ENCODE measurements around the gene LAPTM4A. TPM values are rescaled to one million over a fixed set of nuclear protein-coding genes. Genes with fewer than 3 reads are reported as not detected.

Gene LAPTM4A
- total RNA-seq, 1 experiment from 2014 or later = 62.7 TPM

GRCh38 chr2:20012282-20013125, 38.9 kb downstream of the LAPTM4A start, which contains the start of gene MATN3:
MATN3 (minus strand) TSS chr2:20012668; CDS start chr2:20012631, 37 bp downstream.
- peak; percentile 72 for ATAC-seq
- POLR2A ChIA-PET (ENCODE audit: unreplicated experiment) = no interaction called here
- peak within 1 kb of the TSS; percentile 53 for H3K9ac ChIP-seq (ENCODE audit: low read length)
- H3K9me3 ChIP-seq (ENCODE audit: low read length) = no peaks in the 10 kb centered on the region
- intact Hi-C loops (cut with micrococcal nuclease) = no loop called here
- CTCF ChIA-PET = no interaction called here
- TF ChIP-seq EZH2phosphoT487 (IDR thresholded peaks at IDR 0.05; ENCODE audit: borderline replicate concordance, low read length) = no peak
- no peak for TF ChIP-seq EZH2 (IDR thresholded peaks at IDR 0.05; ENCODE audit: low read length, unreplicated experiment)
- TF ChIP-seq, protein P1, sequence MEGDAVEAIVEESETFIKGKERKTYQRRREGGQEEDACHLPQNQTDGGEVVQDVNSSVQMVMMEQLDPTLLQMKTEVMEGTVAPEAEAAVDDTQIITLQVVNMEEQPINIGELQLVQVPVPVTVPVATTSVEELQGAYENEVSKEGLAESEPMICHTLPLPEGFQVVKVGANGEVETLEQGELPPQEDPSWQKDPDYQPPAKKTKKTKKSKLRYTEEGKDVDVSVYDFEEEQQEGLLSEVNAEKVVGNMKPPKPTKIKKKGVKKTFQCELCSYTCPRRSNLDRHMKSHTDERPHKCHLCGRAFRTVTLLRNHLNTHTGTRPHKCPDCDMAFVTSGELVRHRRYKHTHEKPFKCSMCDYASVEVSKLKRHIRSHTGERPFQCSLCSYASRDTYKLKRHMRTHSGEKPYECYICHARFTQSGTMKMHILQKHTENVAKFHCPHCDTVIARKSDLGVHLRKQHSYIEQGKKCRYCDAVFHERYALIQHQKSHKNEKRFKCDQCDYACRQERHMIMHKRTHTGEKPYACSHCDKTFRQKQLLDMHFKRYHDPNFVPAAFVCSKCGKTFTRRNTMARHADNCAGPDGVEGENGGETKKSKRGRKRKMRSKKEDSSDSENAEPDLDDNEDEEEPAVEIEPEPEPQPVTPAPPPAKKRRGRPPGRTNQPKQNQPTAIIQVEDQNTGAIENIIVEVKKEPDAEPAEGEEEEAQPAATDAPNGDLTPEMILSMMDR (conservative IDR thresholded peaks at IDR 0.05; ENCODE audit: low read depth, low read length) = no peak
- no peaks in the 10 kb centered on the region for H4K20me1 ChIP-seq (ENCODE audit: low read length)
- peaks cover 18% of the 10 kb centered on the region for H3K4me1 ChIP-seq (ENCODE audit: insufficient read depth, low read length)
- peak within 1 kb of the TSS; percentile 98 for H2AFZ ChIP-seq (ENCODE audit: low read length)
- no peaks in the 10 kb centered on the region for H3K79me2 ChIP-seq (ENCODE audit: low read length)
- peak within 1 kb of the TSS; percentile 93 for H3K4me2 ChIP-seq (ENCODE audit: low read length)
- BruUV-seq (replicated peaks) = no TSS peak
- no peaks in the 10 kb centered on the region for H3K36me3 ChIP-seq (ENCODE audit: low read depth, low read length)
- peak within 1 kb of the TSS; percentile 69 for H3K4me3 ChIP-seq (ENCODE audit: low read length)
- H3K27me3 ChIP-seq (ENCODE audit: low read length) = no peaks in the 10 kb centered on the region
- no peaks in the 10 kb centered on the region for H3F3A ChIP-seq (ENCODE audit: low read length, unreplicated experiment)
- no peak within 1 kb of the TSS for H3K27ac ChIP-seq (ENCODE audit: low read length)
- no peaks in the 10 kb centered on the region for H3K9me2 ChIP-seq (replicated peaks; ENCODE audit: low read length)
- DNase-seq = peak; percentile 59

DNA sequence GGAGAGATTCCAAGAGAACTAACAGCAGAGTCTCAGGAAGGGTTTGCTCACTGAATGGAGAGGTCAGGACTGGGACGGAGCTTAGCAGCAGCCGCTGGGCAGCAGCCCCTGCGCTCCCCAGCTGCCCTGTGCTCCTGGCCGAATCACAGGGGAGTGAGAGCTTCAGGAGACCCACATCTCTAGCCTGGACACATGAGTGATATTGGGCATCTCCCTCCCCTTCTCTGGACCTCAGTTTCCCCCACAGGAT, 39.5 kb downstream of the LAPTM4A start:
- no TSS peak for BruUV-seq (replicated peaks)
- Histone ChIP-seq H3K9ac (ENCODE audit: low read length) (no peak overlapping the region; the same call in 1 of the 2 replicates), H4K20me1 (ENCODE audit: low read length) (no peaks in the 10 kb centered on the region), H3K9me2 (replicated peaks; ENCODE audit: low read length) (no peaks in the 10 kb centered on the region), H3K9me3 (ENCODE audit: low read length) (no peaks in the 10 kb centered on the region), H3F3A (ENCODE audit: low read length, unreplicated experiment) (no peaks in the 10 kb centered on the region), H3K4me1 (ENCODE audit: insufficient read depth, low read length) (peaks cover 18% of the 10 kb centered on the region), H2AFZ (ENCODE audit: low read length) (peak overlapping the region; percentile 98), H3K27me3 (ENCODE audit: low read length) (no peaks in the 10 kb centered on the region), H3K4me3 (ENCODE audit: low read length) (peak overlapping the region; percentile 69), H3K36me3 (ENCODE audit: low read depth, low read length) (no peaks in the 10 kb centered on the region), H3K79me2 (ENCODE audit: low read length) (no peaks in the 10 kb centered on the region), H3K4me2 (ENCODE audit: low read length) (peak overlapping the region; percentile 93), H3K27ac (ENCODE audit: low read length) (no peak overlapping the region)
- ChIA-PET POLR2A (ENCODE audit: unreplicated experiment) (no interaction called here), CTCF (interaction anchor here (0.6 kb wide), 1 partner anchor 65 kb away, joined by 3 read pairs; no protein-coding TSS in a partner anchor)
- TF ChIP-seq, protein P1 (conservative IDR thresholded peaks at IDR 0.05; ENCODE audit: low read depth, low read length) = no peak
- TF ChIP-seq EZH2phosphoT487 (IDR thresholded peaks at IDR 0.05; ENCODE audit: borderline replicate concordance, low read length) (no peak), EZH2 (IDR thresholded peaks at IDR 0.05; ENCODE audit: low read length, unreplicated experiment) (no peak)
- intact Hi-C loops (cut with micrococcal nuclease) = no loop called here
- DNase-seq (no peak), ATAC-seq (peak; percentile 32)
